Spleen (tissue), 7 donors: ENCODE measurements around the gene SLC4A11.
"Not testable (repeated sequence)": the region's sequence is repeated elsewhere in the genome, so short reads cannot be mapped to it uniquely, and the experiment has no call there.

Experiments
- POLR2AphosphoS5 ChIP-seq, 3 donors: sonication (generic); formaldehyde crosslinking; IDR thresholded peaks; one replicate each; pipeline ENCODE4 v1.5.1; 2017; ENCODE audit warnings: antibody characterized with exemption in 3 of 3
- TF ChIP-seq, protein P1 (sequence below), 11 experiments: fragments of 200-600 bp in 7 of 11; fragments of 450-650 bp in 4 of 11; sonication (generic) in 4 of 11; IDR thresholded peaks in 8 of 11; conservative IDR thresholded peaks in 3 of 11; 1 replicate in 7 of 11; 2 replicates in 4 of 11; pipeline versions ENCODE4 v1.4.0 to v1.8.0; 2016 to 2021; ENCODE audit warnings: antibody characterized with exemption in 11 of 11, inconsistent platforms in 4 of 11, mild to moderate bottlenecking in 1 of 11
- donor health status: DM: no; HTN: no; CAD: no; lungs with moderate emphysema.
- donor health status: DM: no; HTN: no; CAD: no.
- donor health status: DM: no; HTN: no; CAD: no.

DNA sequence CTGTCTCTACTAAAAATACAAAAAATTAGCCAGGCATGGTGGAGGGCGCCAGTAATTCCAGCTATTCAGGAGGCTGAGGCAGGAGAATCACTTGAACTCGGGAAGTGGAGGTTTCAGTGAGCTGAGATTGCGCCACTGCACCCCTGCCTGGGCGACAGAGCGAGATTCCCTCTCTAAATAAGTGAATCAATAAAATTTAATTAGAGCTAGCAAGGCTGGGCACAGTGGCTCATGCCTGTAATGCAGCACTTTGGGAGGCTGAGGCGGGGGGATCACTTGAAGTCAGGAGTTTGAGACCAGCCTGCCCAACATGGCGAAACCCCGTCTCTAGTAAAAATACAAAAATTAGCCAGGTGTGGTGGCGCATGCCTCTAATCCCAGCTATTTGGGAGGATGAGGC is 51.1 kb downstream of the SLC4A11 start:
- not testable (repeated sequence) for TF ChIP-seq POLR2AphosphoS5 (IDR thresholded peaks at IDR 0.05)
- TF ChIP-seq, protein P1, sequence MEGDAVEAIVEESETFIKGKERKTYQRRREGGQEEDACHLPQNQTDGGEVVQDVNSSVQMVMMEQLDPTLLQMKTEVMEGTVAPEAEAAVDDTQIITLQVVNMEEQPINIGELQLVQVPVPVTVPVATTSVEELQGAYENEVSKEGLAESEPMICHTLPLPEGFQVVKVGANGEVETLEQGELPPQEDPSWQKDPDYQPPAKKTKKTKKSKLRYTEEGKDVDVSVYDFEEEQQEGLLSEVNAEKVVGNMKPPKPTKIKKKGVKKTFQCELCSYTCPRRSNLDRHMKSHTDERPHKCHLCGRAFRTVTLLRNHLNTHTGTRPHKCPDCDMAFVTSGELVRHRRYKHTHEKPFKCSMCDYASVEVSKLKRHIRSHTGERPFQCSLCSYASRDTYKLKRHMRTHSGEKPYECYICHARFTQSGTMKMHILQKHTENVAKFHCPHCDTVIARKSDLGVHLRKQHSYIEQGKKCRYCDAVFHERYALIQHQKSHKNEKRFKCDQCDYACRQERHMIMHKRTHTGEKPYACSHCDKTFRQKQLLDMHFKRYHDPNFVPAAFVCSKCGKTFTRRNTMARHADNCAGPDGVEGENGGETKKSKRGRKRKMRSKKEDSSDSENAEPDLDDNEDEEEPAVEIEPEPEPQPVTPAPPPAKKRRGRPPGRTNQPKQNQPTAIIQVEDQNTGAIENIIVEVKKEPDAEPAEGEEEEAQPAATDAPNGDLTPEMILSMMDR (IDR thresholded peaks at IDR 0.05 in 8 of 11, conservative IDR thresholded peaks at IDR 0.05 in 3 of 11): not testable (repeated sequence)
